Measurements from ENCODE around the gene ANK2.

DNA sequence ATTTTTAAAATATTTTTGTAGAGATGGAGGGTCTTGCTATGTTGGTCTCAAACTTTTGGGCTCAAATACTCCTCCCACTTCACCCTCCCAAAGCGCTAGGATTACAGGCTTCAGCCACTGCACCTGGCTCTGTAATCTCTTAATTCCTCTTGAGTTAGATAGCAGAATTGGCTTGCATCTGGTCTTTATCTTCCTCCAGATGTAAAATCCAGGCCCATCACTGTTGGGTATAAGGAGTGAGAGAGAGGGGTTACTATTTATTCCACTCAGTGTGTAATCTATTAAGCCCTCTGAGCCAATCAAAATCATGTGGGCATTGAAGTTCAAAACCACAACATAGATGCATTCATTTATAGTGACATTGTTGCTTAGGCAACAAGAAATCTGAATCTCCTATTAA, 33.9 kb downstream of the ANK2 start:
- TF ChIP-seq CTCF (IDR thresholded peaks at IDR 0.05): no peak
- no peak for TF ChIP-seq POLR2A (IDR thresholded peaks at IDR 0.05)

Measured in uterus (tissue), 2 donors.